Kidney epithelial cell (primary cell): ENCODE results near the gene PLCB1. TPM values are rescaled to one million over a fixed set of nuclear protein-coding genes. Genes with fewer than 3 reads are reported as not detected.

Source experiments
- DNase-seq: peaks from one replicate; pipeline ENCODE4 v3.0.0-alpha.2; 2010; ENCODE audit warnings: low read depth
- H3K27me3 ChIP-seq: 2 replicates; pipeline ENCODE4 v1.6.0; 2011; ENCODE audit warnings: low read length; ENCODE audit not compliant: control insufficient read depth, insufficient read depth
- H3K36me3 ChIP-seq: 2 replicates; pipeline ENCODE4 v1.5.1; 2011; ENCODE audit warnings: low read length; ENCODE audit not compliant: control insufficient read depth, insufficient read depth
- H3K4me3 ChIP-seq: 2 replicates; pipeline ENCODE4 v1.5.1; 2011; ENCODE audit warnings: low read depth, mild to moderate bottlenecking, control low read depth, low read length
- CTCF ChIP-seq: IDR thresholded peaks from 2 replicates; pipeline ENCODE4 v1.5.1; 2011; ENCODE audit warnings: mild to moderate bottlenecking, moderate library complexity, low read length, control low read depth, inconsistent platforms; ENCODE audit not compliant: insufficient read depth, poor library complexity, severe bottlenecking
- total RNA-seq: library from RNA; depleted of rRNA; stranded (reverse); fragments of >200 nt; gene quantifications from 2 replicates; pipeline ENCODE4 v1.2.3, GENCODE V29; 2015

The PLCB1 gene
- total RNA-seq, 1 donor from 2014 or later: 5.1 TPM

DNA sequence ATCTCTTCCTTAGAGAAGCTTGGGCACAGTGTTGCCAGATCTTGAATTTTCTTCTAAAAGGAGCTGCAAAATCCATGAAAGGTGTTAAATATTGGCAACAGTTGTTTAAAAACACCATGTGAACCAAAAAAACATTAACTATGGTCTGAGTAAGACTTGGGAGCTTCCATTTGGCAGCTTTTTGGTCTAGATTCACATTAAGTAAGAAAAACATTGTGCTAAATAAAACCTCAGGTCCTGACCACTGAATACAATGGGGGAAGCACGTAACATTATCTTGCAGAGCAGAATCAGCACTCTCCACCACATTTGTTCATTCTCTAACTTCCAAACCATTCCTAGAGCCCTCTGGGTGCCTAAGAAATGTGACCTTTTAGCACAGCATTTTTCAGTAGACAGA, 499.2 kb downstream of the PLCB1 start:
- no peak for TF ChIP-seq CTCF
- no peak for DNase-seq
- Histone ChIP-seq H3K36me3 (no peaks in the 10 kb centered on the region), H3K4me3 (no peak overlapping the region), H3K27me3 (no peaks in the 10 kb centered on the region)

DNA sequence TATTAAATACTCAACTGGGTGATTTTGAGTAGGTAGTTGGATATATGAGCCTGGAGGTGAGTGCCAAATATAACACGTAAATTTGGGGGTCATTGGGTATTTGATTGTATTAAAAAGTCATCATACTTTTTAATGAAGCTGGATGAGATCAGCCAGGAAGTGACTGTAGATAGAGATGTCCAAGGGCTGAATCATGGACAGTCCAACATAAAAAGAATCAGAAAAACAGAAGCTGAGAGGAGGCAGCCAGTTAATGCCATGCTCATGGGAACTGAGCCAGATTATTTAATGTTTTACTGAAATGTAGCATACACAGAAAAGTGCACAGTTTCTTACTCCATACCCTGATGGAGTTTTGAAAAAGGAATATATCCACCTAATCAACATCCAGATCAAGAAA, 501.3 kb downstream of the PLCB1 start:
- TF ChIP-seq CTCF: no peak
- no peak for DNase-seq
- H3K27me3 ChIP-seq: no peaks in the 10 kb centered on the region
- no peak overlapping the region for H3K4me3 ChIP-seq
- H3K36me3 ChIP-seq: no peaks in the 10 kb centered on the region

- TF ChIP-seq CTCF: no peak
- no peak for DNase-seq
- H3K27me3 ChIP-seq: no peaks in the 10 kb centered on the region
- no peak overlapping the region for H3K4me3 ChIP-seq
- no peaks in the 10 kb centered on the region for H3K36me3 ChIP-seq
These were observed 503.0 kb downstream of the PLCB1 start for GRCh38 chr20:8635048-8635572.

- DNase-seq: no peak
- H3K36me3 ChIP-seq: no peaks in the 10 kb centered on the region
- TF ChIP-seq CTCF: no peak
- no peak overlapping the region for H3K4me3 ChIP-seq
- H3K27me3 ChIP-seq: no peaks in the 10 kb centered on the region
These were observed 503.8 kb downstream of the PLCB1 start for GRCh38 chr20:8635837-8636236.

GRCh38 chr20:8639112-8639778, 507.2 kb downstream of the PLCB1 start:
- Histone ChIP-seq H3K4me3 (no peak overlapping the region), H3K36me3 (no peaks in the 10 kb centered on the region), H3K27me3 (no peaks in the 10 kb centered on the region)
- no peak for DNase-seq
- TF ChIP-seq CTCF: no peak

- TF ChIP-seq CTCF: no peak
- H3K4me3 ChIP-seq: no peak overlapping the region
- H3K27me3 ChIP-seq: no peaks in the 10 kb centered on the region
- DNase-seq: no peak
- no peaks in the 10 kb centered on the region for H3K36me3 ChIP-seq
These were observed 508.4 kb downstream of the PLCB1 start for GRCh38 chr20:8640461-8640860.
